Gastroesophageal sphincter (tissue), 3 donors: ENCODE results near the gene SLC30A3.

ENCODE experiments used
- POLR2A ChIP-seq, 2 donors: fragments of 450-650 bp; IDR thresholded peaks; one replicate each; pipeline ENCODE4 v1.6.1; 2017; ENCODE audit warnings: antibody characterized with exemption in 2 of 2, mild to moderate bottlenecking in 2 of 2, moderate library complexity in 1 of 2
- TF ChIP-seq, protein P1 (sequence below), 4 experiments: fragments of 200-600 bp in 2 of 4; fragments of 450-650 bp in 2 of 4; sonication (generic) in 1 of 4; IDR thresholded peaks; one replicate each; pipeline ENCODE4 v1.5.1; 2017 to 2019; ENCODE audit warnings: antibody characterized with exemption in 4 of 4, mild to moderate bottlenecking in 2 of 4, moderate library complexity in 2 of 4

DNA sequence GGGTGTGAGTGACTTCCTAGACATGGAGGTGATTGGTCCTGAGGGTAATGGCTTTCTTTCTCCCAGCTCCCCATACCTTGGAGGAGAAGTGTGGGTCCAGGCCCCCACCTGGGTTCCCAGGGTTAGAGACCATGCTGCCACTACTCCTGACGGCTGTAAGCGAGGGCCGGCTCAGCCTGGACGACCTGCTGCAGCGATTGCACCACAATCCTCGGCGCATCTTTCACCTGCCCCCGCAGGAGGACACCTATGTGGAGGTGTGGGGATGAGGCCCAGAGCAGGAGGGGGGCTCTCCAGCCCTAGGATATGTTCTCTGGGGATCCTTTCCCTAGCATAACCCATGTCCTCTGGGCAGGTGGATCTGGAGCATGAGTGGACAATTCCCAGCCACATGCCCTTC lies 23.9 kb downstream of the SLC30A3 start:
- TF ChIP-seq, protein P1, sequence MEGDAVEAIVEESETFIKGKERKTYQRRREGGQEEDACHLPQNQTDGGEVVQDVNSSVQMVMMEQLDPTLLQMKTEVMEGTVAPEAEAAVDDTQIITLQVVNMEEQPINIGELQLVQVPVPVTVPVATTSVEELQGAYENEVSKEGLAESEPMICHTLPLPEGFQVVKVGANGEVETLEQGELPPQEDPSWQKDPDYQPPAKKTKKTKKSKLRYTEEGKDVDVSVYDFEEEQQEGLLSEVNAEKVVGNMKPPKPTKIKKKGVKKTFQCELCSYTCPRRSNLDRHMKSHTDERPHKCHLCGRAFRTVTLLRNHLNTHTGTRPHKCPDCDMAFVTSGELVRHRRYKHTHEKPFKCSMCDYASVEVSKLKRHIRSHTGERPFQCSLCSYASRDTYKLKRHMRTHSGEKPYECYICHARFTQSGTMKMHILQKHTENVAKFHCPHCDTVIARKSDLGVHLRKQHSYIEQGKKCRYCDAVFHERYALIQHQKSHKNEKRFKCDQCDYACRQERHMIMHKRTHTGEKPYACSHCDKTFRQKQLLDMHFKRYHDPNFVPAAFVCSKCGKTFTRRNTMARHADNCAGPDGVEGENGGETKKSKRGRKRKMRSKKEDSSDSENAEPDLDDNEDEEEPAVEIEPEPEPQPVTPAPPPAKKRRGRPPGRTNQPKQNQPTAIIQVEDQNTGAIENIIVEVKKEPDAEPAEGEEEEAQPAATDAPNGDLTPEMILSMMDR (IDR thresholded peaks at IDR 0.05), result no peak
- TF ChIP-seq POLR2A (IDR thresholded peaks at IDR 0.05), result no peak
